ENCODE data around the gene SHLD1. TPM values are rescaled to one million over a fixed set of nuclear protein-coding genes. Genes with fewer than 3 reads are reported as not detected.
"Not testable (repeated sequence)": the region's sequence is repeated elsewhere in the genome, so short reads cannot be mapped to it uniquely, and the experiment has no call there.

Gene SHLD1
- total RNA-seq, 4 donors from 2014 or later = 1.7 to 4.2 (median 3.4) TPM

- no peak for TF ChIP-seq POLR2A (IDR thresholded peaks at IDR 0.05)
- TF ChIP-seq CTCF (IDR thresholded peaks at IDR 0.05) = no peak
- no peak for DNase-seq (ENCODE audit: low spot score in 2 of 2)
- no peak overlapping the region for H3K4me3 ChIP-seq (ENCODE audit: low read depth, poor library complexity, severe bottlenecking)
- intact Hi-C loops (cut with DNase I; ENCODE audit: low total_unique reads) = no loop called here
- WGBS, 2 donors = 81 to 85% methylated on average over 2 of the region's 2 CpGs
Measured at GRCh38 chr20:5741089-5741488, 9.1 kb upstream of the SHLD1 start.

- intact Hi-C loops (cut with DNase I; ENCODE audit: low total_unique reads) = no loop called here
- WGBS, 2 donors = 88% methylated on average over 2 of the region's 2 CpGs
- TF ChIP-seq POLR2A (IDR thresholded peaks at IDR 0.05) (no peak), CTCF (IDR thresholded peaks at IDR 0.05) (no peak)
- H3K4me3 ChIP-seq (ENCODE audit: low read depth, poor library complexity, severe bottlenecking) = no peak overlapping the region
- DNase-seq (ENCODE audit: low spot score in 2 of 2) = no peak
Measured at GRCh38 chr20:5742041-5742440, 8.2 kb upstream of the SHLD1 start.

DNA sequence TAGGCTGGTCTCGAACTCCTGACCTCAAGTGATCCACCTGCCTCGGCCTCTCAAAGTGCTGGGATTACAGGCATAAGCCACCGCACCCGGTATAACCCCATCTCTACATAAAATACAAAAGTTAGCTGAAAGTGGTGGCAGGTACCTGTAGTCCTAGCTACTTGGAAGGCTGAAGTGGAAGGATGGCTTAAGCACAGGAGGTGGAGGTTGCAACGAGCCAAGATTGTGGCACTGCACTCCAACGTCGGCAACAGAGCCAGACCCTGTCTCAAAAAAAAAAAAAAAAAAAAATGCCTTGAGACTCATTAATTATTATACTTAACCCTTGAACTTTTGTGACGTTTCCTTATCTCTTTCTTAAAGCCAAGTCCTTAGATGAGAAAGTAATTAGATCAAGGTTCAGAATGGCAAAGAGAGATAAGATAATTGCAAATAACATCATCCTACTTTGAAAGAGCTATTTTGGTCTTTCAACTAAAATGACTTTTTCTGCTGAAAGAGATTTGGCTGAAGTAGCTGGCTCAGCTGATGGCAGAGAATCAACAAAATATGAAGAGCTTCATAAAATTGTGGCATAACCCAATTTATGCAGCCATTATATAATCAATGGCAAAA, 4.7 kb upstream of the SHLD1 start:
- no peak for DNase-seq (ENCODE audit: low spot score in 2 of 2)
- intact Hi-C loops (cut with DNase I; ENCODE audit: low total_unique reads) = no loop called here
- TF ChIP-seq POLR2A (IDR thresholded peaks at IDR 0.05) (no peak), CTCF (IDR thresholded peaks at IDR 0.05) (no peak)
- WGBS, 2 donors = 58 to 60% methylated on average over 8 of the region's 8 CpGs
- no peak overlapping the region for H3K4me3 ChIP-seq (ENCODE audit: low read depth, poor library complexity, severe bottlenecking)

- TF ChIP-seq CTCF (IDR thresholded peaks at IDR 0.05) = no peak
- TF ChIP-seq POLR2A (IDR thresholded peaks at IDR 0.05) = no peak
- no peak for DNase-seq (ENCODE audit: low spot score in 2 of 2)
- no peak overlapping the region for H3K4me3 ChIP-seq (ENCODE audit: low read depth, poor library complexity, severe bottlenecking)
- intact Hi-C loops (cut with DNase I; ENCODE audit: low total_unique reads) = no loop called here
- WGBS, 2 donors = 70 to 78% methylated on average over 1 of the region's 1 CpG
Measured at GRCh38 chr20:5746064-5746463, 4.1 kb upstream of the SHLD1 start.

GRCh38 chr20:5748246-5748645, 2.0 kb upstream of the SHLD1 start:
- no peak overlapping the region for H3K4me3 ChIP-seq (ENCODE audit: low read depth, poor library complexity, severe bottlenecking)
- DNase-seq (ENCODE audit: low spot score in 2 of 2) = no peak
- WGBS, 2 donors = 85 to 87% methylated on average over 6 of the region's 6 CpGs
- TF ChIP-seq POLR2A (IDR thresholded peaks at IDR 0.05) (no peak), CTCF (IDR thresholded peaks at IDR 0.05) (no peak)
- intact Hi-C loops (cut with DNase I; ENCODE audit: low total_unique reads) = no loop called here

- 96 to 100% methylated on average over 12 of the region's 12 CpGs for WGBS, 2 donors
- H3K4me3 ChIP-seq (ENCODE audit: low read depth, poor library complexity, severe bottlenecking); intact Hi-C loops (cut with DNase I; ENCODE audit: low total_unique reads): not testable (repeated sequence)
Measured at GRCh38 chr20:5749512-5749951, 669 bp upstream of the SHLD1 start.

More at GRCh38 chr20:5749512-5749951, 669 bp upstream of the SHLD1 start:
- not testable (repeated sequence) for DNase-seq (ENCODE audit: low spot score in 2 of 2)

Measured in lower leg skin (tissue), 4 donors.